Activated B cell treated with CpG ODN at 0.5 μM for 24 hours (primary cell): Measurements from ENCODE around the gene TMED4. TPM values are rescaled to one million over a fixed set of nuclear protein-coding genes. Genes with fewer than 3 reads are reported as not detected.
A peak's percentile ranks its signal among the peaks of the same experiment; 100 is the strongest.

Source experiments
- ATAC-seq: fragments of 200-7000 bp; cut with Tn5 transposase; one replicate; pipeline ENCODE4 v1.10.0; 2021; ENCODE audit warnings: low read depth, mild to moderate bottlenecking, moderate library complexity
- CTCF ChIA-PET: fragments of 350-600 bp; sonication (Branson Sonifier 250); formaldehyde crosslinking; loops from one replicate; lab custom pipeline; 2021; ENCODE audit warnings: antibody characterized with exemption; lab: Charles Lee
- POLR2A ChIA-PET: fragments of 350-600 bp; sonication (Branson Sonifier 250); formaldehyde crosslinking; loops from one replicate; lab custom pipeline; 2021; ENCODE audit warnings: antibody characterized with exemption; lab: Charles Lee
- DNase-seq: peaks from one replicate; pipeline ENCODE4 v3.0.0; 2022
- H3K27ac Mint-ChIP-seq: one replicate; pipeline ENCODE4 v1.8.0; 2020; ENCODE audit warnings: mixed read lengths
- H3K27me3 Mint-ChIP-seq: one replicate; pipeline ENCODE4 v1.8.0; 2021; ENCODE audit warnings: mixed read lengths
- H3K36me3 Mint-ChIP-seq: one replicate; pipeline ENCODE4 v1.8.0; 2021; ENCODE audit warnings: low read depth, mixed read lengths
- H3K4me1 Mint-ChIP-seq: one replicate; pipeline ENCODE4 v1.8.0; 2021; ENCODE audit warnings: mixed read lengths
- H3K4me3 Mint-ChIP-seq: one replicate; pipeline ENCODE4 v1.8.0; 2020; ENCODE audit warnings: mild to moderate bottlenecking, mixed read lengths
- H3K9me3 Mint-ChIP-seq: one replicate; pipeline ENCODE4 v1.8.0; 2020; ENCODE audit warnings: mixed read lengths
- intact Hi-C: fragments of 100-400 bp; cut with micrococcal nuclease; formaldehyde crosslinking; loops from one replicate; pipeline ENCODE4 v1.15.1; 2024
- total RNA-seq: library from RNA; stranded (reverse); gene quantifications from 2 replicates; pipeline ENCODE4 v1.2.3, GENCODE V29; 2022
- TF ChIP-seq, protein P1 (sequence below): fragments of 200-600 bp; IDR thresholded peaks from one replicate; pipeline ENCODE4 v1.8.0; 2022; ENCODE audit warnings: antibody characterized with exemption, mild to moderate bottlenecking

Gene TMED4
- total RNA-seq, 1 donor from 2014 or later, result 70.1 TPM

GRCh38 chr7:44621750-44622103 lies 39.7 kb upstream of the TMED4 start:
- CTCF ChIA-PET, result no interaction called here
- Mint-ChIP-seq H3K27me3 (no peaks in the 10 kb centered on the region), H3K27ac (no peak overlapping the region), H3K36me3 (peaks cover 44% of the 10 kb centered on the region), H3K4me1 (peaks cover 68% of the 10 kb centered on the region), H3K9me3 (no peaks in the 10 kb centered on the region), H3K4me3 (no peak overlapping the region)
- TF ChIP-seq, protein P1, sequence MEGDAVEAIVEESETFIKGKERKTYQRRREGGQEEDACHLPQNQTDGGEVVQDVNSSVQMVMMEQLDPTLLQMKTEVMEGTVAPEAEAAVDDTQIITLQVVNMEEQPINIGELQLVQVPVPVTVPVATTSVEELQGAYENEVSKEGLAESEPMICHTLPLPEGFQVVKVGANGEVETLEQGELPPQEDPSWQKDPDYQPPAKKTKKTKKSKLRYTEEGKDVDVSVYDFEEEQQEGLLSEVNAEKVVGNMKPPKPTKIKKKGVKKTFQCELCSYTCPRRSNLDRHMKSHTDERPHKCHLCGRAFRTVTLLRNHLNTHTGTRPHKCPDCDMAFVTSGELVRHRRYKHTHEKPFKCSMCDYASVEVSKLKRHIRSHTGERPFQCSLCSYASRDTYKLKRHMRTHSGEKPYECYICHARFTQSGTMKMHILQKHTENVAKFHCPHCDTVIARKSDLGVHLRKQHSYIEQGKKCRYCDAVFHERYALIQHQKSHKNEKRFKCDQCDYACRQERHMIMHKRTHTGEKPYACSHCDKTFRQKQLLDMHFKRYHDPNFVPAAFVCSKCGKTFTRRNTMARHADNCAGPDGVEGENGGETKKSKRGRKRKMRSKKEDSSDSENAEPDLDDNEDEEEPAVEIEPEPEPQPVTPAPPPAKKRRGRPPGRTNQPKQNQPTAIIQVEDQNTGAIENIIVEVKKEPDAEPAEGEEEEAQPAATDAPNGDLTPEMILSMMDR, result no peak
- DNase-seq, result no peak
- no peak for ATAC-seq
- intact Hi-C loops, result loop anchor here (2.0 kb wide), 2 partner anchors 15 to 17 kb away; partner anchors contain the start of gene OGDH
- POLR2A ChIA-PET, result interaction anchor here (1.0 to 2.2 kb wide), 3 partner anchors 15 to 17 kb away, joined by 3 to 10 read pairs (median 9); partner anchors contain the start of gene OGDH

- no peak overlapping the region for H3K4me3 Mint-ChIP-seq
- H3K27me3 Mint-ChIP-seq, result no peaks in the 10 kb centered on the region
- no peaks in the 10 kb centered on the region for H3K9me3 Mint-ChIP-seq
- no peak overlapping the region for H3K27ac Mint-ChIP-seq
- intact Hi-C loops, result no loop called here
- ATAC-seq (no peak), DNase-seq (no peak)
- POLR2A ChIA-PET, result interaction anchor here (0.9 to 2.2 kb wide), 4 partner anchors 12 to 18 kb away, joined by 3 to 10 read pairs (median 6); partner anchors contain the start of gene OGDH
- H3K4me1 Mint-ChIP-seq, result peaks cover 69% of the 10 kb centered on the region
- CTCF ChIA-PET, result no interaction called here
- H3K36me3 Mint-ChIP-seq, result peaks cover 39% of the 10 kb centered on the region
- TF ChIP-seq, protein P1, result no peak
These were observed 39.2 kb upstream of the TMED4 start for GRCh38 chr7:44621034-44621749.

GRCh38 chr7:44618753-44619152 lies 36.7 kb upstream of the TMED4 start:
- ChIA-PET POLR2A (no interaction called here), CTCF (no interaction called here)
- Mint-ChIP-seq H3K27me3 (no peaks in the 10 kb centered on the region), H3K27ac (peak overlapping the region; percentile 53), H3K36me3 (peaks cover 25% of the 10 kb centered on the region), H3K4me3 (no peak overlapping the region), H3K9me3 (no peaks in the 10 kb centered on the region), H3K4me1 (peaks cover 79% of the 10 kb centered on the region)
- TF ChIP-seq, protein P1, result no peak
- DNase-seq (no peak), ATAC-seq (no peak)
- intact Hi-C loops, result no loop called here

DNA sequence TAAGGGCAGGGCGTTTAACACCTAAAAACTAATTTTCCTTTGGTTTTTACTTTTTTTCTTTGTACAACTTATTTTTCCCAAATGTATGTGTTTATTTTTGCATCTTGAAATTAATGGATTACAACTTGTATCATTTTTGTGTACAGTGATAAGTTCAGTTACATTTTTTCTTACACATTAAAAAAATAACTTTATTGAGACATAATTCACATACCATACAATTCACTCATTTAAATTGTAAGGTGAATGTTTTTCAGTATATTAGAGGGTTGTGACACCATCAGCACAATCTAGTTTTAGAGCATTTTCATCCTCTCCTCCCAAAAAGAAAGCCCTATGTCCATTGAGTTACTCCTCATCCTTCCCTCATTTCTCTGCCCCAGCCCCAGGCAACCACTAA lies 36.0 kb upstream of the TMED4 start:
- Mint-ChIP-seq H3K4me1 (peaks cover 73% of the 10 kb centered on the region), H3K27ac (peak overlapping the region; percentile 31), H3K9me3 (no peaks in the 10 kb centered on the region), H3K36me3 (peaks cover 22% of the 10 kb centered on the region), H3K4me3 (no peak overlapping the region), H3K27me3 (no peaks in the 10 kb centered on the region)
- intact Hi-C loops, result no loop called here
- ATAC-seq (no peak), DNase-seq (no peak)
- ChIA-PET POLR2A (interaction anchor here (1.0 kb wide), 1 partner anchor 21 kb away, joined by 3 read pairs; no protein-coding TSS in a partner anchor), CTCF (no interaction called here)
- TF ChIP-seq, protein P1, result no peak

- no peak for ATAC-seq
- Mint-ChIP-seq H3K27me3 (no peaks in the 10 kb centered on the region), H3K36me3 (peaks cover 20% of the 10 kb centered on the region), H3K4me3 (no peak overlapping the region), H3K9me3 (no peaks in the 10 kb centered on the region), H3K4me1 (peaks cover 66% of the 10 kb centered on the region), H3K27ac (peak overlapping the region; percentile 35)
- DNase-seq, result no peak
- POLR2A ChIA-PET, result interaction anchor here (0.9 to 2.2 kb wide), 3 partner anchors 11 to 22 kb away, joined by 3 to 9 read pairs (median 4); partner anchors contain the start of gene OGDH
- CTCF ChIA-PET, result no interaction called here
- TF ChIP-seq, protein P1, result no peak
- intact Hi-C loops, result no loop called here
These were observed 35.3 kb upstream of the TMED4 start for GRCh38 chr7:44617225-44617890.
